Measurements from ENCODE around the gene CNTNAP5. TPM values are rescaled to one million over a fixed set of nuclear protein-coding genes. Genes with fewer than 3 reads are reported as not detected.

Gene CNTNAP5
- total and polyA plus RNA-seq, 4 donors, result not detected

DNA sequence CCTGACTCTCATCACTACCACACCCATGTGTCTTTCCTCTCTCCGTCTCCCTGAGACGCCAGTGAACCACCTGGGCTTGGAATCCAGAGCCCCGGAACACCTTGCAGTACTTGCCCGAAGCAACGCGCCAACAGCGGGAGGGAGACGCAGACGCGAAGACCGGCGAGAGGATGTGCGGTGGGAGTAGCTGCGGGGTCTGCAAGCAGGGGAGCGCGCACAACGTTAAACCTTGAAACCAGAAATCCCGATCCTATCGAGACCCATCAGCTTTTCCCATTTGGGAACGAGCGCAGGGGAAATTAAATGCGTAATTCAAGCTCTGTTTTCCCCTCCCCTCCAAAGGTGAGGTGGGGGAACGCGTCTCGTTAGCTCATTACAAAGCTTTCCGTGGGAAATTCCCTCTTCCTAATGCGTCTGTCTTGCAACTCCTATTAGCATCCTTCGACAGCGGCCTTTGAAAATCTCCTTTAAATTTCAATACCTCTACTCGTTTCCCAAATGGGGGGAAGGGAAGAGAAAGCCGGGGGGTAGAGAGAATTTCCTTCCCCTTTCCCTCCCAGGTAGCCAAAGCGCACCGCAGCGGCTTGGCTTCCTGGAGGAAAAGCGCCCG is 421 bp upstream of the CNTNAP5 start:
- Histone ChIP-seq H3K4me3 (ENCODE audit: low read depth in 1 of 3, low read length in 3 of 3) (no peak overlapping the region), H3K36me3 (ENCODE audit: control insufficient read depth in 4 of 4, insufficient read depth in 3 of 4, low read depth in 1 of 4, low read length in 3 of 4) (no peaks in the 10 kb centered on the region), H3K27me3 (ENCODE audit: control insufficient read depth in 4 of 4, insufficient read depth in 4 of 4, low read length in 3 of 4) (peaks cover 0 to 17% (median 4%) of the 10 kb centered on the region in 4 donors), H3K27ac (ENCODE audit: low read depth in 1 of 2, low read length in 2 of 2) (no peak overlapping the region), H3K9me3 (ENCODE audit: control insufficient read depth in 4 of 4, low read length in 3 of 4) (no peaks in the 10 kb centered on the region), H3K9ac (ENCODE audit: low read depth in 1 of 2, low read length in 2 of 2) (no peak overlapping the region), H3K4me1 (ENCODE audit: control insufficient read depth in 4 of 4, insufficient read depth in 4 of 4, low read length in 3 of 4) (peaks cover 0 to 10% (median 0%) of the 10 kb centered on the region in 4 donors)
- TF ChIP-seq GABPA (IDR thresholded peaks at IDR 0.05 in 1 of 2, conservative IDR thresholded peaks at IDR 0.05 in 1 of 2), result no peak
- no peak for TF ChIP-seq RXRA (IDR thresholded peaks at IDR 0.05)
- TF ChIP-seq HNF4G (IDR thresholded peaks at IDR 0.05), result no peak
- no peak for TF ChIP-seq EGR1 (IDR thresholded peaks at IDR 0.05; ENCODE audit: low read depth in 2 of 2)
- TF ChIP-seq, protein P1, sequence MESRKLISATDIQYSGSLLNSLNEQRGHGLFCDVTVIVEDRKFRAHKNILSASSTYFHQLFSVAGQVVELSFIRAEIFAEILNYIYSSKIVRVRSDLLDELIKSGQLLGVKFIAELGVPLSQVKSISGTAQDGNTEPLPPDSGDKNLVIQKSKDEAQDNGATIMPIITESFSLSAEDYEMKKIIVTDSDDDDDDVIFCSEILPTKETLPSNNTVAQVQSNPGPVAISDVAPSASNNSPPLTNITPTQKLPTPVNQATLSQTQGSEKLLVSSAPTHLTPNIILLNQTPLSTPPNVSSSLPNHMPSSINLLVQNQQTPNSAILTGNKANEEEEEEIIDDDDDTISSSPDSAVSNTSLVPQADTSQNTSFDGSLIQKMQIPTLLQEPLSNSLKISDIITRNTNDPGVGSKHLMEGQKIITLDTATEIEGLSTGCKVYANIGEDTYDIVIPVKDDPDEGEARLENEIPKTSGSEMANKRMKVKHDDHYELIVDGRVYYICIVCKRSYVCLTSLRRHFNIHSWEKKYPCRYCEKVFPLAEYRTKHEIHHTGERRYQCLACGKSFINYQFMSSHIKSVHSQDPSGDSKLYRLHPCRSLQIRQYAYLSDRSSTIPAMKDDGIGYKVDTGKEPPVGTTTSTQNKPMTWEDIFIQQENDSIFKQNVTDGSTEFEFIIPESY (IDR thresholded peaks at IDR 0.05), result no peak
- no peak for TF ChIP-seq FOXA1 (IDR thresholded peaks at IDR 0.05)
- TF ChIP-seq, protein P2, sequence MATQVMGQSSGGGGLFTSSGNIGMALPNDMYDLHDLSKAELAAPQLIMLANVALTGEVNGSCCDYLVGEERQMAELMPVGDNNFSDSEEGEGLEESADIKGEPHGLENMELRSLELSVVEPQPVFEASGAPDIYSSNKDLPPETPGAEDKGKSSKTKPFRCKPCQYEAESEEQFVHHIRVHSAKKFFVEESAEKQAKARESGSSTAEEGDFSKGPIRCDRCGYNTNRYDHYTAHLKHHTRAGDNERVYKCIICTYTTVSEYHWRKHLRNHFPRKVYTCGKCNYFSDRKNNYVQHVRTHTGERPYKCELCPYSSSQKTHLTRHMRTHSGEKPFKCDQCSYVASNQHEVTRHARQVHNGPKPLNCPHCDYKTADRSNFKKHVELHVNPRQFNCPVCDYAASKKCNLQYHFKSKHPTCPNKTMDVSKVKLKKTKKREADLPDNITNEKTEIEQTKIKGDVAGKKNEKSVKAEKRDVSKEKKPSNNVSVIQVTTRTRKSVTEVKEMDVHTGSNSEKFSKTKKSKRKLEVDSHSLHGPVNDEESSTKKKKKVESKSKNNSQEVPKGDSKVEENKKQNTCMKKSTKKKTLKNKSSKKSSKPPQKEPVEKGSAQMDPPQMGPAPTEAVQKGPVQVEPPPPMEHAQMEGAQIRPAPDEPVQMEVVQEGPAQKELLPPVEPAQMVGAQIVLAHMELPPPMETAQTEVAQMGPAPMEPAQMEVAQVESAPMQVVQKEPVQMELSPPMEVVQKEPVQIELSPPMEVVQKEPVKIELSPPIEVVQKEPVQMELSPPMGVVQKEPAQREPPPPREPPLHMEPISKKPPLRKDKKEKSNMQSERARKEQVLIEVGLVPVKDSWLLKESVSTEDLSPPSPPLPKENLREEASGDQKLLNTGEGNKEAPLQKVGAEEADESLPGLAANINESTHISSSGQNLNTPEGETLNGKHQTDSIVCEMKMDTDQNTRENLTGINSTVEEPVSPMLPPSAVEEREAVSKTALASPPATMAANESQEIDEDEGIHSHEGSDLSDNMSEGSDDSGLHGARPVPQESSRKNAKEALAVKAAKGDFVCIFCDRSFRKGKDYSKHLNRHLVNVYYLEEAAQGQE (IDR thresholded peaks at IDR 0.05), result no peak
- TF ChIP-seq, protein P3, sequence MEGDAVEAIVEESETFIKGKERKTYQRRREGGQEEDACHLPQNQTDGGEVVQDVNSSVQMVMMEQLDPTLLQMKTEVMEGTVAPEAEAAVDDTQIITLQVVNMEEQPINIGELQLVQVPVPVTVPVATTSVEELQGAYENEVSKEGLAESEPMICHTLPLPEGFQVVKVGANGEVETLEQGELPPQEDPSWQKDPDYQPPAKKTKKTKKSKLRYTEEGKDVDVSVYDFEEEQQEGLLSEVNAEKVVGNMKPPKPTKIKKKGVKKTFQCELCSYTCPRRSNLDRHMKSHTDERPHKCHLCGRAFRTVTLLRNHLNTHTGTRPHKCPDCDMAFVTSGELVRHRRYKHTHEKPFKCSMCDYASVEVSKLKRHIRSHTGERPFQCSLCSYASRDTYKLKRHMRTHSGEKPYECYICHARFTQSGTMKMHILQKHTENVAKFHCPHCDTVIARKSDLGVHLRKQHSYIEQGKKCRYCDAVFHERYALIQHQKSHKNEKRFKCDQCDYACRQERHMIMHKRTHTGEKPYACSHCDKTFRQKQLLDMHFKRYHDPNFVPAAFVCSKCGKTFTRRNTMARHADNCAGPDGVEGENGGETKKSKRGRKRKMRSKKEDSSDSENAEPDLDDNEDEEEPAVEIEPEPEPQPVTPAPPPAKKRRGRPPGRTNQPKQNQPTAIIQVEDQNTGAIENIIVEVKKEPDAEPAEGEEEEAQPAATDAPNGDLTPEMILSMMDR (IDR thresholded peaks at IDR 0.05; ENCODE audit: low read depth, low read length, missing input control), result no peak
- no peak for TF ChIP-seq HNF4A (conservative IDR thresholded peaks at IDR 0.05)
- WGBS, result 7% methylated on average over 36 of the region's 36 CpGs
- DNase-seq (ENCODE audit: low spot score), result no peak

DNA sequence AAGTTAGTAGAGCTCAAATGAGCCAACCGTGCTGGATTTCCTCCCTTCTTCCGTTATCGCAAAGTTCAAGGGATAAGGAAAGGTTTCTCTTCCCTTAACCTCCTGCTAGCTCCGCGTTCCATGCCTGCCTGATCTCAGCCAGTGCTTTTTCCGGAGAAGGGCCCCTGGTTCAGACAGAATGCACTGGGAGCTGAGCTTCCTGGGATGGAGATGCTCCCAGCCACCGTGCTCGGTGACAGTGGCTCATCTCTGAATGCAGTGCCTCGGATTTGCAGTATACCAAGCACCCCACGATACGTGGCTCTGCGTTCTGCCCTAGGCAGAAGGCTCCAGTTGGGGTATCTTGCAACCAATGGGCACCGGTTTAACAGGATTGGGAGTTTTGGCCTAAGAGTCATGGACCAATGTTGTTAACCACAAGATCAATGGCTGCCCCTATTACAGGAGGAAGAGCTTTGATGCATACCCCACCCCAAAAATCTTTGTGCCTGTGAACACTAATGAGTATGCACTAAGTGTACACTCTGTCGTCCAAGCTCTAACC is 876 bp downstream of the CNTNAP5 start:
- WGBS, result 38% methylated on average over 14 of the region's 14 CpGs
- Histone ChIP-seq H3K9me3 (ENCODE audit: control insufficient read depth in 4 of 4, low read length in 3 of 4) (no peaks in the 10 kb centered on the region), H3K36me3 (ENCODE audit: control insufficient read depth in 4 of 4, insufficient read depth in 3 of 4, low read depth in 1 of 4, low read length in 3 of 4) (no peaks in the 10 kb centered on the region), H3K4me3 (ENCODE audit: low read depth in 1 of 3, low read length in 3 of 3) (no peak overlapping the region), H3K27ac (ENCODE audit: low read depth in 1 of 2, low read length in 2 of 2) (no peak overlapping the region), H3K9ac (ENCODE audit: low read depth in 1 of 2, low read length in 2 of 2) (no peak overlapping the region), H3K27me3 (ENCODE audit: control insufficient read depth in 4 of 4, insufficient read depth in 4 of 4, low read length in 3 of 4) (peaks cover 2 to 21% (median 5%) of the 10 kb centered on the region in 4 donors), H3K4me1 (ENCODE audit: control insufficient read depth in 4 of 4, insufficient read depth in 4 of 4, low read length in 3 of 4) (peaks cover 0 to 10% (median 0%) of the 10 kb centered on the region in 4 donors)
- TF ChIP-seq NR2F2 (IDR thresholded peaks at IDR 0.05) (no peak), RXRA (IDR thresholded peaks at IDR 0.05) (no peak), FOXA2 (IDR thresholded peaks at IDR 0.05) (no peak), GABPA (IDR thresholded peaks at IDR 0.05 in 1 of 2, conservative IDR thresholded peaks at IDR 0.05 in 1 of 2) (no peak), JUND (IDR thresholded peaks at IDR 0.05) (no peak), HNF4G (IDR thresholded peaks at IDR 0.05) (no peak)
- TF ChIP-seq, protein P4, sequence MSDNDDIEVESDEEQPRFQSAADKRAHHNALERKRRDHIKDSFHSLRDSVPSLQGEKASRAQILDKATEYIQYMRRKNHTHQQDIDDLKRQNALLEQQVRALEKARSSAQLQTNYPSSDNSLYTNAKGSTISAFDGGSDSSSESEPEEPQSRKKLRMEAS (IDR thresholded peaks at IDR 0.05), result no peak
- TF ChIP-seq, protein P5, sequence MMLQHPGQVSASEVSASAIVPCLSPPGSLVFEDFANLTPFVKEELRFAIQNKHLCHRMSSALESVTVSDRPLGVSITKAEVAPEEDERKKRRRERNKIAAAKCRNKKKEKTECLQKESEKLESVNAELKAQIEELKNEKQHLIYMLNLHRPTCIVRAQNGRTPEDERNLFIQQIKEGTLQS (IDR thresholded peaks at IDR 0.05), result no peak
- TF ChIP-seq, protein P3 (IDR thresholded peaks at IDR 0.05; ENCODE audit: low read depth, low read length, missing input control), result no peak
- TF ChIP-seq, protein P2 (IDR thresholded peaks at IDR 0.05), result no peak
- DNase-seq (ENCODE audit: low spot score), result no peak
